ENCODE measurements around the gene HCN3. TPM values are rescaled to one million over a fixed set of nuclear protein-coding genes. Genes with fewer than 3 reads are reported as not detected.

Gene HCN3
- total and polyA plus RNA-seq, 2 of the 13 experiments (the other 11 are each of a cell fraction or from before 2014, with no cell fraction given), result 2.4 to 10.2 TPM

- 0 out of 2 replicates have a peak, but pooled peaks have one; percentile 42 for TF ChIP-seq HMGXB3 (CRISPR knock-in tag; IDR thresholded peaks at IDR 0.05; ENCODE audit: borderline replicate concordance)
- peak; percentile 36; the same call in 1 of the 2 replicates for TF ChIP-seq ZNF563 (CRISPR knock-in tag; IDR thresholded peaks at IDR 0.05)
- 0 out of 2 replicates have a peak, but pooled peaks have one; percentile 5 for TF ChIP-seq FOXO1 (CRISPR knock-in tag; IDR thresholded peaks at IDR 0.05)
- 0 out of 2 replicates have a peak, but pooled peaks have one; percentile 24 for TF ChIP-seq ZNF235 (CRISPR knock-in tag; IDR thresholded peaks at IDR 0.05; ENCODE audit: borderline replicate concordance)
- TF ChIP-seq DMAP1 (CRISPR knock-in tag; IDR thresholded peaks at IDR 0.05), result peak; percentile 31; the same call in 1 of the 2 replicates
- TF ChIP-seq ZNF350 (CRISPR knock-in tag; IDR thresholded peaks at IDR 0.05; ENCODE audit: borderline replicate concordance, low read depth), result peak; percentile 8; the same call in 1 of the 2 replicates
- 0 out of 2 replicates have a peak, but pooled peaks have one; percentile 5 for TF ChIP-seq ARNTL (CRISPR knock-in tag; IDR thresholded peaks at IDR 0.05)
- TF ChIP-seq ZNF496 (CRISPR knock-in tag; IDR thresholded peaks at IDR 0.05; ENCODE audit: insufficient replicate concordance), result no peak
- TF ChIP-seq ZSCAN29 (CRISPR knock-in tag; conservative IDR thresholded peaks at IDR 0.05), result no peak
- TF ChIP-seq IRF1 (CRISPR knock-in tag; IDR thresholded peaks at IDR 0.05; ENCODE audit: low read depth), result 0 out of 2 replicates have a peak, but pooled peaks have one; percentile 37
- TF ChIP-seq ZSCAN9 (CRISPR knock-in tag; IDR thresholded peaks at IDR 0.05; ENCODE audit: borderline replicate concordance), result peak; percentile 35
- TF ChIP-seq NAIF1 (CRISPR knock-in tag; IDR thresholded peaks at IDR 0.05; ENCODE audit: borderline replicate concordance), result no peak
- TF ChIP-seq YY1 (IDR thresholded peaks at IDR 0.05; ENCODE audit: insufficient read depth, insufficient replicate concordance, low read depth, low read length), result peak; percentile 54
- TF ChIP-seq ELF3 (CRISPR knock-in tag; IDR thresholded peaks at IDR 0.05), result peak; percentile 14; the same call in 1 of the 2 replicates
- peak; percentile 60 for TF ChIP-seq HNRNPLL (IDR thresholded peaks at IDR 0.05; ENCODE audit: low read depth, low read length, poor library complexity, severe bottlenecking)
- peak; percentile 16; the same call in 1 of the 2 replicates for TF ChIP-seq CBX5 (CRISPR knock-in tag; IDR thresholded peaks at IDR 0.05; ENCODE audit: borderline replicate concordance)
- TF ChIP-seq PHF20 (CRISPR knock-in tag; IDR thresholded peaks at IDR 0.05), result peak; percentile 71; the same call in 1 of the 2 replicates
- 0 out of 2 replicates have a peak, but pooled peaks have one; percentile 27 for TF ChIP-seq ZNF224 (CRISPR knock-in tag; IDR thresholded peaks at IDR 0.05)
- TF ChIP-seq GATAD1 (CRISPR knock-in tag; IDR thresholded peaks at IDR 0.05), result no peak; the same call in 1 of the 2 replicates
- TF ChIP-seq ZNF510 (CRISPR knock-in tag; IDR thresholded peaks at IDR 0.05; ENCODE audit: low read depth), result peak; percentile 42; the same call in 1 of the 2 replicates
- TF ChIP-seq BCL3 (CRISPR knock-in tag; IDR thresholded peaks at IDR 0.05), result peak; percentile 59
- no peak for TF ChIP-seq SRSF9 (IDR thresholded peaks at IDR 0.05; ENCODE audit: borderline replicate concordance, insufficient read depth, low read depth, low read length, poor library complexity, severe bottlenecking)
- 0 out of 2 replicates have a peak, but pooled peaks have one; percentile 12 for TF ChIP-seq ZNF337 (CRISPR knock-in tag; IDR thresholded peaks at IDR 0.05; ENCODE audit: borderline replicate concordance, low read depth)
Observed at GRCh38 chr1:155324037-155324716, 46.9 kb downstream of the HCN3 start (continued).
